Chondrocyte (in vitro differentiated cells): ENCODE data around the gene SERHL2. TPM values are rescaled to one million over a fixed set of nuclear protein-coding genes. Genes with fewer than 3 reads are reported as not detected.
"Not testable (repeated sequence)": the region's sequence is repeated elsewhere in the genome, so short reads cannot be mapped to it uniquely, and the experiment has no call there.

Experiments used
- DNase-seq: peaks from one replicate; pipeline ENCODE4 v3.0.0; 2021; ENCODE audit warnings: mixed read lengths, low spot score
- H3K27ac Mint-ChIP-seq: one replicate; pipeline ENCODE4 v1.8.0; 2021; ENCODE audit warnings: mild to moderate bottlenecking, moderate library complexity, mixed read lengths; ENCODE audit not compliant: unreplicated experiment
- H3K27me3 Mint-ChIP-seq: 2 replicates; pipeline ENCODE4 v1.8.0; 2021; ENCODE audit warnings: low read depth, mixed read lengths
- H3K36me3 Mint-ChIP-seq: 2 replicates; pipeline ENCODE4 v1.8.0; 2021; ENCODE audit warnings: low read depth, mixed read lengths
- H3K4me1 Mint-ChIP-seq: 2 replicates; pipeline ENCODE4 v1.8.0; 2021; ENCODE audit warnings: low read depth, mild to moderate bottlenecking, mixed read lengths
- H3K4me3 Mint-ChIP-seq: one replicate; pipeline ENCODE4 v1.8.0; 2021; ENCODE audit warnings: mild to moderate bottlenecking, moderate library complexity, mixed read lengths; ENCODE audit not compliant: unreplicated experiment
- H3K9me3 Mint-ChIP-seq: 2 replicates; pipeline ENCODE4 v1.8.0; 2021; ENCODE audit warnings: low read depth, mixed read lengths
- total RNA-seq: library from RNA; stranded (reverse); gene quantifications from 3 replicates; pipeline ENCODE4 v1.2.1, GENCODE V29; 2021
- TF ChIP-seq, protein P1 (sequence below): fragments of 200-600 bp; sonication (generic); IDR thresholded peaks from 2 replicates; pipeline ENCODE4 v1.5.0; 2021; ENCODE audit warnings: antibody characterized with exemption, mild to moderate bottlenecking, moderate library complexity

SERHL2 gene
- total RNA-seq, 1 donor from 2014 or later = 3.5 TPM

GRCh38 chr22:42565956-42566355 lies 12.2 kb downstream of the SERHL2 start:
- no peaks in the 10 kb centered on the region for H3K4me1 Mint-ChIP-seq
- no peak overlapping the region for H3K27ac Mint-ChIP-seq
- TF ChIP-seq, protein P1, sequence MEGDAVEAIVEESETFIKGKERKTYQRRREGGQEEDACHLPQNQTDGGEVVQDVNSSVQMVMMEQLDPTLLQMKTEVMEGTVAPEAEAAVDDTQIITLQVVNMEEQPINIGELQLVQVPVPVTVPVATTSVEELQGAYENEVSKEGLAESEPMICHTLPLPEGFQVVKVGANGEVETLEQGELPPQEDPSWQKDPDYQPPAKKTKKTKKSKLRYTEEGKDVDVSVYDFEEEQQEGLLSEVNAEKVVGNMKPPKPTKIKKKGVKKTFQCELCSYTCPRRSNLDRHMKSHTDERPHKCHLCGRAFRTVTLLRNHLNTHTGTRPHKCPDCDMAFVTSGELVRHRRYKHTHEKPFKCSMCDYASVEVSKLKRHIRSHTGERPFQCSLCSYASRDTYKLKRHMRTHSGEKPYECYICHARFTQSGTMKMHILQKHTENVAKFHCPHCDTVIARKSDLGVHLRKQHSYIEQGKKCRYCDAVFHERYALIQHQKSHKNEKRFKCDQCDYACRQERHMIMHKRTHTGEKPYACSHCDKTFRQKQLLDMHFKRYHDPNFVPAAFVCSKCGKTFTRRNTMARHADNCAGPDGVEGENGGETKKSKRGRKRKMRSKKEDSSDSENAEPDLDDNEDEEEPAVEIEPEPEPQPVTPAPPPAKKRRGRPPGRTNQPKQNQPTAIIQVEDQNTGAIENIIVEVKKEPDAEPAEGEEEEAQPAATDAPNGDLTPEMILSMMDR = no peak
- no peak for DNase-seq
- H3K27me3 Mint-ChIP-seq = no peaks in the 10 kb centered on the region
- H3K36me3 Mint-ChIP-seq = peaks cover 2% of the 10 kb centered on the region
- H3K4me3 Mint-ChIP-seq = no peak overlapping the region
- H3K9me3 Mint-ChIP-seq = no peaks in the 10 kb centered on the region

DNA sequence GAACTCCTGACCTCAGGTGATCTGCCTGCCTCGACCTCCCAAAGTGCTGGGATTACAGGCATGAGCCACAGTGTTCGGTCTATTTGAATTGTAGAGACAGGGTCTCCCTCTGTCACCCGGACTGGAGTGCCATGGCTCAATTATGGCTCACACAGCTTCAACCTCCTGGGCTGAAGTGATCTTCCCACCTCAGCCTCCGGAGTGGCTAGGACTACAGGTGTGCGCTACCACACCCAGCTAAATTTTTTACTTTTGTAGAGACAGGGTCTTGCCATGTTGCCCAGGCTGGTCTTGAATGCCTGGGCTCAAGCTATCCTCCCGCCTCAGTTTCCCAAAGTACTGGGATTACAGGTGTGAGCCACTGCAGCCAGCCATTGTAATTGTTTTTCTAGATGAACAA lies 14.2 kb downstream of the SERHL2 start:
- DNase-seq, H3K27ac Mint-ChIP-seq, H3K4me3 Mint-ChIP-seq, H3K4me1 Mint-ChIP-seq, H3K36me3 Mint-ChIP-seq, H3K27me3 Mint-ChIP-seq, H3K9me3 Mint-ChIP-seq: not testable (repeated sequence)

GRCh38 chr22:42570580-42570979 lies 16.8 kb downstream of the SERHL2 start:
- not testable (repeated sequence) for H3K27ac Mint-ChIP-seq, H3K27me3 Mint-ChIP-seq, DNase-seq, H3K9me3 Mint-ChIP-seq, H3K4me1 Mint-ChIP-seq, H3K36me3 Mint-ChIP-seq, H3K4me3 Mint-ChIP-seq

DNA sequence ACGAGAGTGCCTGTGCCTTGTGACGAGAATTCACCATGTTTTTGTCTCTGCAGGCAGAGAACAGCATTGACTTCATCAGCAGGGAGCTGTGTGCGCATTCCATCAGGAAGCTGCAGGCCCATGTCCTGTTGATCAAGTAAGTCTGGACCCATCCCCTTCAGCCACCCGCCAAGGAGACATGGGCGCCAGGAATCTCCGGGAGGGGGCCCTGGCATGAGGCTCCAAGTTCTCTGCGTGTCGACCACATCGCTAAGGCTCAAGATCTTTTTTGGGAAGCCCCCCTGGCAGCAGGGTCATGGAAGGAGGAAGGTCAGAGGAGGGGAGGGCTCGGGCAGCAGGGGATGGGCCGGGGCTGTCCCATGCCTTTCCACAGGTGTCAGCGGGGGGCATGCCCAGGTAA lies 17.3 kb downstream of the SERHL2 start:
- not testable (repeated sequence) for H3K9me3 Mint-ChIP-seq, H3K4me3 Mint-ChIP-seq, H3K27ac Mint-ChIP-seq, DNase-seq, H3K4me1 Mint-ChIP-seq, H3K27me3 Mint-ChIP-seq, H3K36me3 Mint-ChIP-seq

DNA sequence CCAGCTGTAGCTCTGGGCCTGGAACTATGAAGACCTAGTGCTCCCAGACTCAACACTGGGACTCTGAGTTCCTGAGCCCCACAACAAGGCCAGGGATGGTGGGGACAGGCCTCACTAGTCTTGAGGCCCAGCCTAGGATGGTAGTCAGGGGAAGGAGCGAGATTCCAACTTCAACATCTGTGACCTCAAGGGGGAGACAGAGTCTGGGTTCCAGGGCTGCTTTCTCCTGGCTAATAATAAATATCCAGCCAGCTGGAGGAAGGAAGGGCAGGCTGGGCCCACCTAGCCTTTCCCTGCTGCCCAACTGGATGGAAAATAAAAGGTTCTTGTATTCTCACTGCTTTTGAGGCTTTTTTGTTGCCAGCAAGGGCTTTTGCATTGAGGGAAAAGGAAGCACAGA lies 20.3 kb downstream of the SERHL2 start:
- H3K27me3 Mint-ChIP-seq, H3K36me3 Mint-ChIP-seq, DNase-seq, H3K4me3 Mint-ChIP-seq, H3K27ac Mint-ChIP-seq, H3K9me3 Mint-ChIP-seq, H3K4me1 Mint-ChIP-seq: not testable (repeated sequence)

GRCh38 chr22:42574468-42574867 lies 20.7 kb downstream of the SERHL2 start:
- DNase-seq, H3K4me3 Mint-ChIP-seq, H3K36me3 Mint-ChIP-seq, H3K4me1 Mint-ChIP-seq, H3K27ac Mint-ChIP-seq, H3K9me3 Mint-ChIP-seq, H3K27me3 Mint-ChIP-seq: not testable (repeated sequence)

DNA sequence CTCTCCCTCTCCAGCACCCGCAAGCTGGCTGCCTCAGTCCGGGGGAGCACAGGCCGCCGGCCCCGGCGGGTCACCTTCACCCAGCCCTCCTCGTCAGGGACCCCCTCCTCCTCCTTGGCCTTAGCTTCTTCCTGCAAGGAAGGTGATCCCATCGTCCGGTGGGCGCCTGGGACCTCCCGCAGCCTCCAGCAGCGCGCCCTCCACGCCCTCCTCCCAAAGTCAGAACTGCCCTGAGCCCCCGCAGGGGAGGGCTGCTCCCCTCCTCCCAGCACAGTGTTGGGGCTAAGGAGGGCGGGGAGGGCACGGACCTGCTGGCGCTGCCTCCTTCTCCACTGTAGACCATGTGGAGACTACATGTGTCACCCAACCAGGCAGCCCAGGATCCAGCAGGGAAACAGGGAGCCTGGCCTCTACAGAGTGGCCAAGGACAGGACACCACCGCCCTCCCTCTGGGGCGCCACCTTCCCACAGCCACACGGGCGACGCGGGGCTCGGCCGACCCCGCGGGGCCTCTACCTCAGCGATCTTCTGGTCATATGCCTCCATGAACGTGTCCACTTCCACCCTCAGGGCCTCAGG lies 22.3 kb downstream of the SERHL2 start:
- not testable (repeated sequence) for H3K27ac Mint-ChIP-seq, DNase-seq, H3K27me3 Mint-ChIP-seq, H3K4me1 Mint-ChIP-seq, H3K4me3 Mint-ChIP-seq, H3K9me3 Mint-ChIP-seq, H3K36me3 Mint-ChIP-seq

GRCh38 chr22:42577141-42577540 lies 23.4 kb downstream of the SERHL2 start:
- H3K36me3 Mint-ChIP-seq, H3K27me3 Mint-ChIP-seq, H3K4me1 Mint-ChIP-seq, DNase-seq, H3K27ac Mint-ChIP-seq, H3K4me3 Mint-ChIP-seq, H3K9me3 Mint-ChIP-seq: not testable (repeated sequence)

- H3K4me1 Mint-ChIP-seq = peaks cover 11% of the 10 kb centered on the region
- H3K4me3 Mint-ChIP-seq = no peak overlapping the region
- H3K36me3 Mint-ChIP-seq = peaks cover 1% of the 10 kb centered on the region
- H3K27ac Mint-ChIP-seq = no peak overlapping the region
- no peaks in the 10 kb centered on the region for H3K27me3 Mint-ChIP-seq
- no peak for DNase-seq
- H3K9me3 Mint-ChIP-seq = no peaks in the 10 kb centered on the region
- TF ChIP-seq, protein P1 = no peak
These were observed 24.0 kb downstream of the SERHL2 start for GRCh38 chr22:42577623-42578240.

GRCh38 chr22:42580040-42580439 lies 26.3 kb downstream of the SERHL2 start:
- DNase-seq, H3K9me3 Mint-ChIP-seq, H3K4me3 Mint-ChIP-seq, H3K27ac Mint-ChIP-seq, H3K36me3 Mint-ChIP-seq, H3K27me3 Mint-ChIP-seq: not testable (repeated sequence)
- peaks cover 11% of the 10 kb centered on the region for H3K4me1 Mint-ChIP-seq

GRCh38 chr22:42581194-42581761 lies 27.5 kb downstream of the SERHL2 start:
- peak overlapping the region; percentile 83 for H3K27ac Mint-ChIP-seq

More at GRCh38 chr22:42581194-42581761, 27.5 kb downstream of the SERHL2 start:
- not testable (repeated sequence) for H3K36me3 Mint-ChIP-seq, H3K9me3 Mint-ChIP-seq, DNase-seq, H3K27me3 Mint-ChIP-seq
- Mint-ChIP-seq H3K4me1 (peaks cover 11% of the 10 kb centered on the region), H3K4me3 (peak overlapping the region; percentile 88)
